ENCODE measurements around the gene ECM2. TPM values are rescaled to one million over a fixed set of nuclear protein-coding genes. Genes with fewer than 3 reads are reported as not detected.

ECM2 gene
- total RNA-seq, 1 experiment from 2014 or later = not detected

- Histone ChIP-seq H2BK12ac (ENCODE audit: insufficient read length, low read depth, low read length) (no peak overlapping the region), H2BK120ac (ENCODE audit: low read depth, low read length, poor library complexity, severe bottlenecking) (no peak overlapping the region), H4K8ac (replicated peaks; ENCODE audit: insufficient read length, low read depth, low read length) (no peak overlapping the region), H3K56ac (ENCODE audit: insufficient read length, low read depth, low read length) (no peak overlapping the region), H4K20me1 (ENCODE audit: control insufficient read depth, insufficient read depth, insufficient read length) (no peaks in the 10 kb centered on the region), H3K9ac (ENCODE audit: extremely low read depth, insufficient read length, low read length) (no peak overlapping the region), H3K79me2 (ENCODE audit: insufficient read depth, low read length) (no peaks in the 10 kb centered on the region), H3K4ac (ENCODE audit: low read depth, low read length) (no peak overlapping the region), H3K23me2 (ENCODE audit: insufficient read length, low read depth, low read length, poor library complexity, severe bottlenecking) (no peaks in the 10 kb centered on the region), H3K4me2 (ENCODE audit: insufficient read depth, insufficient read length, low read length) (no peak overlapping the region), H3K4me1 (ENCODE audit: insufficient read depth, low read length) (no peaks in the 10 kb centered on the region), H2BK5ac (ENCODE audit: insufficient read length, low read length) (no peak overlapping the region), H2AK5ac (ENCODE audit: insufficient read length, low read length) (no peak overlapping the region), H4K5ac (ENCODE audit: insufficient read length, low read depth, low read length) (no peak overlapping the region), H3K14ac (ENCODE audit: insufficient read depth, low read length) (no peak overlapping the region), H2BK15ac (ENCODE audit: low read depth, low read length) (no peak overlapping the region), H4K91ac (ENCODE audit: insufficient read length, low read depth, low read length) (no peak overlapping the region), H3K79me1 (ENCODE audit: insufficient read depth, low read depth, low read length, poor library complexity, severe bottlenecking) (no peaks in the 10 kb centered on the region), H3K27ac (ENCODE audit: insufficient read length, low read depth, low read length) (no peak overlapping the region), H3K23ac (ENCODE audit: insufficient read length, low read depth, low read length) (no peak overlapping the region), H2BK20ac (ENCODE audit: low read depth, low read length, poor library complexity, severe bottlenecking) (no peak overlapping the region), H3T11ph (ENCODE audit: low read length) (no peak overlapping the region), H3K18ac (ENCODE audit: insufficient read length, low read depth, low read length) (no peak overlapping the region), H3K27me3 (ENCODE audit: insufficient read depth, low read length) (no peaks in the 10 kb centered on the region), H2AFZ (ENCODE audit: low read length) (no peak overlapping the region), H3K9me3 (ENCODE audit: control insufficient read depth, low read depth, low read length) (no peaks in the 10 kb centered on the region)
- Mint-ChIP-seq H3K9me3 (no peaks in the 10 kb centered on the region), H3K27me3 (ENCODE audit: low read depth) (no peaks in the 10 kb centered on the region), H3K4me1 (peaks cover 0 to 9% of the 10 kb centered on the region in 2 experiments; a peak in 2 of 4 replicates), H3K27ac (no peak overlapping the region), H3K4me3 (no peak overlapping the region), H3K36me3 (ENCODE audit: insufficient read depth in 1 of 3, low read depth in 3 of 3) (no peaks in the 10 kb centered on the region)
- TF ChIP-seq CTCF (conservative IDR thresholded peaks at IDR 0.05) = no peak
- DNase-seq = no peak
- no CpG with 5 or more reads among the region's 2 CpGs for WGBS (ENCODE audit: extremely low coverage, insufficient read length, low lambda C conversion rate)
Observed at GRCh38 chr9:92538541-92538940, 2.8 kb upstream of the ECM2 start.
